HG03025 (cell line): Measurements from ENCODE around the gene NADSYN1.
A peak's percentile ranks its signal among the peaks of the same experiment; 100 is the strongest.

Source experiments
- ATAC-seq: cut with Tn5 transposase; IDR thresholded peaks from one replicate; pipeline ENCODE4 v1.9.1; 2021; ENCODE audit warnings: mild to moderate bottlenecking, moderate library complexity; ENCODE audit not compliant: unreplicated experiment, low FRiP score

Gene NADSYN1

DNA sequence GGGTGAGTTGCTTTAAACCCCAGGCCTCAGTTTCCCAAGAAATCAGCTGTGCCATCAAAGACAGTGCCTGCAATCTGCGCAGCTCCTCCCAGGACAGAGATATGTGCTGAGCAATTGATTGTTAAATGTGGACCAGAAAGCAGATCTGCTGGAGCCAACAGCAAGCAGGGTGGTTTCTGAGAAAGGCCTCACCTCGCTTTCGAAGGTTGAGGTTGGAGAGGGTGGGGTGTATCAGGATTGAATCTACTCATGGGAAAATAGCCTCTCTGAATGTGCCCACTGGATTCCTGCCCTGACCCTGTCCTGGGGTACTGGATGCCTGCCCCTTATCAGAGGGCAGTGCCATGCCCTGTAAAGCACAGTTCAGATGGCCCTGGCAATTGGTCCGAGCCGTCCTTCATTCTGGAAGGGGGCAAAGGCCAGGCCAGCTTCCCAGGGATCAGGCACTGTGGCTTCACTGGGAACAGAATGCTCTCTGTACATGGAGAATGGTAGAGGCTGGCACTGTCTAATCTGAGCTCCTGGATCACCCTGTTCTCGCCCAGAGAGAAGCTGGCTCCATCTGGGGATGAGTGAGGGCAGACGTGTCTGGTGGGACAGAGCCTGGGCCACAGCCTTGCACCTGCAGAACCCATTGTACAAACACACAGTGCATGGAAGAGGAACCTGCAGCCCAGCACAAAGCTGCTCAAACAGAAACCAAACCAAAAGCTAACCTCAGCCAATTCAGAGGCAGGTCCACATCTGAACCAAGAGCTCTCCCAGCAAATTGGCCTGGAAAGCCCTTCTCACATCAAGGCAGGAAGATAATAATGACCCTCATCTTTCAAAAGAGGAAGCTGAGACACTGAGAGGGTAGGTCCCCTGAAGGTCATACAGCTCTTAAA lies 20.0 kb upstream of the NADSYN1 start:
- ATAC-seq = no peak

DNA sequence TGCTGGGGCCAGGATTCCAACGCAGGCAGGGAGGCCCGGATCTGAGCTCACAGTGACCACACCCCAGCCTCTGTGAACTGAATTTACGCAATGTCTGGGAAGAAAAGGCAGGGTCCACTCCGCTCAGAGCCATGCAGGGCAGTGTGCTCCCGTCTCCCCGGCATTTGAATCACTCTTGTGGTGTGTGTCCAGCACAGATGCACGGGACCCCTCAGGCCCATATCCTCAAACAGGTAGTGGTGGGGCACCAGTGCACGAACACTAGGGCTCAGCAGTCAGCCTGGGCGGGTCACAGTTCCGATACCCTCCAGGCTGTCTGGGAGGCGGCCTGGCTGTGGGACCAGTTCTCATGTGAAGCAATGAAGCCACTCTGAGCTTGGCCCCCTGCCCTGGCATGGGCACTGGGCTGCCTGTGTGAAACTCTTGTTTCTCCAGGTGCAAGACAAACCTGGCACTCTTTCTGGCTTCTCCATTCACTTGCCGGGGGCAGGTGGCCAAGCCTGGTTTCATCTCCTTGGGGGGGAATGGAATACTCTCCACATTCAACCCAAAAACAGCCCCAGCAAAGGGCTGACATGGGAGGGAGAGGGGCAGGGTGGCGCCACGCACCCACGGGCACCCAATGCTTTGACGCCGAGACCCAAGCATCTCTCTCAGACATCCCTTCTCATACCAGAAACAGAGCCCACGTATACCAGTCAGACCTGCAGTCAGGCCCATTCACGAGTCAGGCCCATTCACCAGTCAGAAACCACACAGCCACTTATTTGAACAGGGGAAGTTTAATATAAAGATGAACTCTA lies 19.2 kb upstream of the NADSYN1 start:
- ATAC-seq = no peak

DNA sequence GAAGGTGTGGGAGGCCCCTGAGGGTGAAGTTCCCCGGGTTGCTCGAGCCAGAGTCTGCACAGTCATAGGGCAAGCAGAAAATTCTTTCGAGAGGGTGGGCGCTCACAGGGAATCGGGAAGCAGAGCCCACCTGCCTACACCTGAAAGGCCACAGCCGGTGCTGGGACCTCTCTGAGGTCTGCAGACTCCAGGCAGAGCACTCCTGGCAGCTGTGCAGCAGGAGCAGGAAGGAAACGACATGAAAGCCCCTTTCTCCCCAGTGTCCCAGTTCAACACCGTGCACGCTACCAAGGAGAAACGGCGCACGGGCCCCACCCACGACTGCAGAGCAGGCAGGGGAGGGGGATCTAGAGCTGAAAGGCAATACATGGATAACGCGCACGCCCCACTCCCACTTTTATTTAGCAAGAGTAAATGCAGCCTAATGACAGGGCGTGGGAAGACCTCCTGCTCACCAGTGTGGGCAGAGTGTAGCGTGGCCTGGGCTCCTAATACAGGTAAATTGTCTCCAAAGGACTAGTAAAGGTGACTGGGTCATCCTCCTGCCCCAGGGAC lies 18.4 kb upstream of the NADSYN1 start:
- no peak for ATAC-seq

DNA sequence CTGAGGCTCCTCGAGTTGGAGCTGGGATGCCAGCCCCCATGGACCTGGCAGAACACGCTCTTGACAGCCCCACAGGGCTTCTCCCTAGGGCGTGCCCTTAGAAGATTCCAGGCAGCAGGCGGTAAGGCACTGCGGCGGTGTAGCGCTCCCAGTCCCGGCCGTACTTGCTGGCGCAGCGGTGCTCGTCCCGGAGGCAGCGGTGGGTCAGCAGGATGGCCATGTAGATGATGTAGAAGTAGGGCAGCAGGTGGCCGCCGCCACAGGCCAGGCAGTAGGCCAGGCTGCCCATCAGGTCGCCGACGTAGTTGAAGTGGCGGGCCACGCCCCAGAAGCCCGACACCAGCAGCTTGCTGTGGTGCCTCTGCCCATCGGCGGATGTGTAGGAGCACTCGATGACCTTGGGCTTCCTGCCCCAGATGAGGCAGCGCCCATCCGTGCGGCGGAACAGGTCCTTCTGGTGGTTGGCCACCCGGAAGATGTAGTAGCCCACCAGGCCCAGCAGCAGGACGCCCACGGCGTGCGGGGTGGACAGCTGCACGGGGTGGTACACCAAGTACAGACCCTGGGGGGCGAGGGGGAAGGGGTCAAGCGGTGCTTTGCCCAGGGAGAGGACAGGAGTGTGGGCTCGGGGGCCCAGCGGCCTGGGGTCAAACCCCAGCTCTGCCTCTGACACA lies 17.6 kb upstream of the NADSYN1 start:
- no peak for ATAC-seq

DNA sequence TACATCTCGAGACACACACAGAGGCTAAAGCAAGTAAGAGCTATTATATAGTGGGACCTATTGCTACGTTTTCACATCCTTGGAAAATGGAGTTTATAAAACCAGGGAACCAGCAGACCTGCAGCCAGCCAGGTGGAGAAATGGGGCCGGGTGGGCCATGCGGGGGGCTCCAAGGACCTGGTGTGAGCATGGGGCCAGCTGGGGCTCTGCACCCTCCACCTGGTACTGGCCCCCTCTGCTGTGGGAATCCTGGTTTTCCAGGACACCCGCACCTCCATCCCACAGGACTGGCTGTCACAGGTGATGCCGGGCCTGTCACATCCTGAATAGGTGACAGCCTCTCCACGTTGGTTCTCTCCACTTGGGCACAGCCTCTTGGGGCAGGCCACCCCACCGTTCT lies 16.1 kb upstream of the NADSYN1 start:
- ATAC-seq = no peak

DNA sequence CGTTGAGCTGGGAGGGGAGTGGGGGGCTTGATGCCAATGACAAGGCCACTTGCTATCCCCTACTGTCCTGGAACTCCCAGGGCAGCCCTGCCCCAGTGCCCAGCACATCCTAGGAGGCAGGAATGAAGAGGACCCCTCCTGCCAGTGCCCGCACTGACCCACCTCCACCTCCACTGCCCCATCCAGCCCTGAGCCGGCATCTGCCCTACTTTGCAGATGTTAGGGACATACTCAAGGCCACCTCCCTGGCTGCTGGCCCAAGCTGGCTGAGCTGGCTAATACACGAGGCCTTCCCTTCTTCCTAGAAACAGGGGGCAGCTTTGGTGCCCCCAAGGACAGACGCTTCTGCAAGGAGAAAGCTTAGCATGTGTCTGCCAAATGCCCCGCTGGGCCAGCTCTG lies 15.6 kb upstream of the NADSYN1 start:
- ATAC-seq = no peak

DNA sequence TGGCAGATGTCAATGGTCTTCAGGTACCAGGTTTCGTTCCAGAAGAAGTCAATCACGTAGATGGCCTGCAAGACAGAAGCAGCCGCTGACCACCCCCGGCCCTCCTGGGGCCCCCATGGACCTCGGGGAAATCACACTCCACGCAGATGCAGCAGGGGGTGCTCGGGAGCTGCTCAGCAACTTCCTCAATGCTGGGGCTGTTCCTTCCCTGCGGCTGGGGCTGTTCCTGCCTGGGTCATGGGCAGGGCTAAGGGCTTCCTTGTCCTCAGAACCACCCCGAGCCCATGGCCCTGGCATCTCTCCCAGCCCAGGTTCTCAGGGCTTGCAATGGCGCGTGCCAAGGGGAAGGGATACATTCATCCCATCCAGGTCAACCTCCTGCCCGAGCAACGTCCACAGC lies 15.1 kb upstream of the NADSYN1 start:
- no peak for ATAC-seq

DNA sequence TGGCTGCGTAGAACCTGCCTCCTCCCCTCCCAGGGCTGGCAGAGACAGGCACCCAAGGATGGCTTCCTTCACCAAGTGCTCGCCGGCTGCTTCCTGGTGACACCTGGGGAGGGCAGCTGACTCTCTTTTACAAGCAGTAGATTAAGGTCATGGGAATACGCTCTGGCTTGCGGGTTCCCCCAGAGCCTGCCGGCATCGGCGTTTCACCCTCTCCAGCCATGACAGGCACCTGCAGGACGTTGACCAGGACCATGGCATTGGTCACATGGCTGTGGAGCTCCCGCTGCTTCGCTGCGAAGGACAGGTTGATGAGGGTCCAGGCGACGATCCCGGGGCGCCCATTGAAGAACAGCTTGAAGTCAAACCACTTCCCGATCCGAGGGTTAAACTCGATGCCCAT lies 14.4 kb upstream of the NADSYN1 start:
- no peak for ATAC-seq

DNA sequence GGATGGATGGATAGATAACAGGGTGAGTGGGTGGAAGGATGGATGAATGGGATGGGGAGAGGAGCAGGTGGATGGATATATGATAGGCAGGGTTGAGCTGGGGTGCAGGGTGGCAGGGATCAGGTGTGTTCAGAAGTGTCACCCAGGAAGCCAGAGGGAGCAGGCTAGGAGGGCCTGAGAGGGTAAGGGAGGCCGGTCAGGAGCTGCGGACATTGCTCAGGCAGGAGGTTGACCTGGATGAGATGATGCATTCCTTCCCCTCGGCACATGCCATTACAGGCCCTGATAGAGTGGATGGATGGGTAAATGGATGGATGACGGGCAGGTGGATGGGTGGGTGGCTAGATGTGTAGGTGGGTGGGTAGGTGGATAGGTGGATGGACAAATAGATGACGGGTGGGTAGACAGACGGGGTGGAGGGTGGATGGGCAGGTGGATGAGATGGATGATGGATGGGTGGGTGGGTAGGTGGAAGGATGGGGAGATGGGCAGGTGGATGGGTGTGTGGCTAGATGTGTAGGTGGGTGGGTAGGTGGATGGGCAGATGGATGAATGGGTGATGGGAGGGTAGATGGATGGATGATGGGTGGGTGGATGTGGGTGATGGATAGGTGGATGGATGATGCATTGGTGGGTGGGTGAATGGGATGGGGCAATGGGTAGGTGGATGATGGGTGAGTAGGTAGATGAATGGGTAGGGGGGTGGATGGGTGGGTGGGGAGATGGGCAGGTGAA lies 12.8 kb upstream of the NADSYN1 start:
- no peak for ATAC-seq

DNA sequence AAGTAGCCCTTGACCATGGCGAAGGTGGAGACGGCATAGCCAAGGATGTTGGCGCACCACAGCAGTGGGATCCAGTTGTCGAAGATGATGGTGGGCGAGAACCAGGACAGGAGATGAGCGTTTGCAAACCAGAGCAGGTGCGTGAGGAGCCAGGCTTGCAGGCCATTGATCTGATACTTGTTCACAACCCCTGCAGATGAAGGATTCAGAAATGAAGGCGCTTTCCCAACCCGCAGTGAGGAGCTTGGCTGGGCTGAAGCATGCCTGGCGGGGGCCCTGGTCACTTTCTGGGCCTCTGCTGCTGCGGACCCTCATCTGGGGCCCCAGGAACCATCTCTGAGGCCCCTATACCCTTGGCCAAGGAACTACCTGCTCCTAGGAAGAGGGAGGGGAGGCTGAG lies 11.8 kb upstream of the NADSYN1 start:
- ATAC-seq = no peak

DNA sequence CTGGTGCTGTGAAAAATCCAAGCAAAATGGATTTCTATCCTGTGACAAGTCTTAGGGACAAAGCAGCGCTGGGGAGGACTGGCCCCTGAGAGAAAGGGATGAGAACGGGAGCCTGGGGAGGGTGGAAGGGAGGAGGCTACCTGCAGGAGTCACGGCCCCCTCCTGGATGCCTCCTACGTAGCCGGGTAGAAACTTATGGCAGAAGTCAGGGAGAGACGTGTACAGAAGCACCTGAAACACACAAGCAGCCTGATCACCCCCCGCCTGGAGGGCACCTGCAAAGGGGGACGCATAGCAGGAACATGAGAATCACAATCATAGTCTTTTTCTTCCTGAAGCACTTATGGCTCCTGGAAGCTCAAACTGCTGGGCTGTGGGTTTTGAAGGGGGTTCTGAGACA lies 10.9 kb upstream of the NADSYN1 start:
- no peak for ATAC-seq

DNA sequence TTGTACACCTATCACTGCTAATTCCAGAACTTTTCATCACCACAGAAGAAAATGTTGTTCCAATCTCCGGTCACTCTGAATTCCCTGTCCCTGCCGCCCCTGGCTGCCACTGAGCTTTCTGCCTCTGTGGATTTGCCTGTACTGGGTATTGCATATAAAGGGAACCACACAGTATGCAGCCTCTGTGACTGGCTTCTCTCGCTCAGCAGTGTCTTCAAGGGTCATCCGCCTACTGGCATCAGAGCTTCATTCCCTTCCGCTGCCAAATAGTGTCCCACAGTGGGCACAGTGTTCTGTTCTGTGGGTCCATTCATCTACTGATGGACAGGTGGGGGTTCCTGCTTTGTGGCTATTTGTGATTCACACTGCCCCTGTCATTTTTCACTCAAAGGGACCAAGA lies 10.1 kb upstream of the NADSYN1 start:
- no peak for ATAC-seq

DNA sequence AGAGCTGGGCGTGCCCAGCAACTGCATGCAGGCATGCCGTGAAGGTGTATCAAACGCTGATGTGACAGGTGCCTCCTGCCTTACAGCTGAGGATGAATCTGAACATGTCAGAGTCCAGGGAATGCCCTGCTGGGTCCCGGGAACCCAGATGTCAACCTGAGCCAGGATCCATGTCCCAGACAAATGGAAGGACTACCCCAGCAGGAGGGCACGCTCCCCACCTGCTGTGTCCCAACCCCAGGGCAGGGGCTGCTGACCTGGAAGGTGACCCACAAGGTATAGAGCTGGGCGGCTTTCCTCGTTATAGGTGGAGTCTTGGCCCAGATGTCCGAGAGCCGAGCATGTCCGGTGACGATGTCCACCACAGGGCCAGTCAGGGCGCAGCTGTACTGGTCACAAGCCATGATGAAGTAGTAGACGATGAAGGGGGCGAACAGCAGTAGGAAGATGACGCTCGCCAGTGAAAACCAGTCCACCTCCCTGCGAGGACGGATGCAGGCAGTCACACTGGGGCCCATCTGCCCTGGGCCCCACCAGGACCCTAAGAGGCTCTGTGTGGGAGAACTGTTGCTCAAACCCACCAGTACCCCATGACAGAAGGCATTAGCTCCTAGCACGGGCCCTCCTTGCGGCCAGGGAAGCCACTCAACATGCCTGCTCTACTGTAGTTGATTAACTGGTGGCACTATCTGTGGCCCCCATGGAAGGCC lies 9.1 kb upstream of the NADSYN1 start:
- no peak for ATAC-seq

DNA sequence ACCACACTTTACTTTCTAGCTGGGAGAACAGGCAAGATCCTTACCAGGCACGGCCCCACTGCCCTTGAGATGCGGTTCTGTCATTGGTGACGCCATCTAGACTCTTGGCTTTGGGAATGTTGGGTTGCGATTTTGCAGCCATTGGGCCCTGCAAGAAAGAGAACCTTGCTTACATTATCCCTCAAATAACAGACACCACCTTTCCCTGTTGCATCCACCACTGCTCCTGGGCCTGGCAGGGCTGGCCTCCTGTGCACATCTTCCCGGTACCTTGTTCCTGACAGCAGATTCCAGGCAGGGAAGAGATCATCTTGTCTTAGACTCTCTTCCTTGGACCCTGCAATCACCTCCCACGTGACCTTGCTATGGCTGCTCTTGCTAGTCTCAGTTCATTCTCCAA lies 8.2 kb upstream of the NADSYN1 start:
- ATAC-seq = no peak

DNA sequence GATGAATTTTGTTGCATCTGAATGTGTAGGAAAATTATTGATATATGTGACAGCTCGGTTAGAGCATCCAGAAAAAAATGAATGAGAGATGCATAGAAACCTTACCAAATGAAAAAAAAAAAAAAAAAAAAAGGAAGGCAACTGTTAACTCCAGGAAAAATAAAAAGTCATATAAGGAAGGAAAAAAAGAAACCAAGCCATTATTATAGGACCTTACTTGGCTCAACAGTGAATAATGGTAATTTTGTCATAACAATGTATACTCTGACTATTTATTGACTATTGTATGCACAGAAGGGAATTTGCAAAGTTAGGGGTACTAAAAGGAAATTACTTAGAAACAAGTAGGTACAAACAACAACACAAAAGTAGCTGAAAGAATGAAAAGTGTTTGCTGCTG lies 6.9 kb upstream of the NADSYN1 start:
- no peak for ATAC-seq

DNA sequence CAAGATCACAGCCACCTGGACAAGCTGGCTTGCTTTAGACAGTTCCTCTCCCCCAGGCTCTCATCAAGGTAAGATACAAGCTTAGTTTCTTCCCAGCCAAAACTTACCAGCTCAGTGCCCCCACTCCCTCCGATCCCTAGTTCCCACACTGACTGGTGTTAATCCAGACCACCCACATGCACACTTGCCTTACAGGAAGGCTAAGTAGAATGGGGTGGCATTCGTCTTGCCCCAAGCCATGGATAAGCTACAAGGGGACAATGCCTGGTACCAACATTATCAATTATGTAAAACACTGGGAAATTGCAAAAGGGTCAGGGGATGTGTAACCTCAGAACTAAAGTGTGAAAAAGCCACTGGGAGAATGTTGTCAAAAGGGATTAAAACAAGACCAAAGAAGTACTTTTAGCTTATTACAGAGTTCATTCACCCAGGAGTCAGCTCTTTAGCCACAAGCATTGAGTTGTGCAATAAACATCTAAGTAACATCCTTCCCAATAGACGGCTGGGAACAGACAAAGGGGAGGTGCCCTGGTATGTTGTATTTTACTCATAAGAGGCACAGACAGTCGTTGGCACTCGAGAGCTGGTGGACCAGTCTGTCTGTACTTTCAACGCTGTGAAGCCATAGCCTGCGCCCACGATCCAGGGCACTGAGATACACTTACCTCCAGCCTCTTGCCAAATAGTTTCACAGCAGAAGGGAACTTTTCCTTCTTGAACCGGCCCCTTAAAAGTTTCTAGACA lies 5.9 kb upstream of the NADSYN1 start:
- ATAC-seq = no peak

DNA sequence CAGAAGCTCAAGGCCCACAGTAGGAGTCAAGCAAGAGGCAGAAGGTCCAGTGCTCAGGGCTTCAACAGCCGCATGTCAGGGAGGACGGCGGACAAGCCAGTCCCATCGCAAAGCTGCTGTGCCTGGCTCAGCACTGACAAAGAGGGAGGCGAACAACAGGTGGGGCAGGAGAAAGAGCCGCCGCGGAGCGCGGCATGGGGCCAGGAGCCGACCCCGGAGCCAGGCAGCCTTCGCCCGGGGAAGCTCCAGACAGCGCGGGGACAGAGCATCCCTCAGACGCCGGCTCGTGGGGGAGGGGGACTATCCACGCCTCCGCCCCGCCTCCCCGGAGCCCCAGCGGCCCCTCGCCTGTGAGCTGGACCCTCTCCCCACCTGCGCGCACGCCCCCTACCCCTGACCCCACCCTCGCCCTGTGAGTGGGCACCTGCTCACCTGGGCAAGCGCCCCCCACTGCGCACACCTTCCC lies 5.2 kb upstream of the NADSYN1 start:
- ATAC-seq = no peak

DNA sequence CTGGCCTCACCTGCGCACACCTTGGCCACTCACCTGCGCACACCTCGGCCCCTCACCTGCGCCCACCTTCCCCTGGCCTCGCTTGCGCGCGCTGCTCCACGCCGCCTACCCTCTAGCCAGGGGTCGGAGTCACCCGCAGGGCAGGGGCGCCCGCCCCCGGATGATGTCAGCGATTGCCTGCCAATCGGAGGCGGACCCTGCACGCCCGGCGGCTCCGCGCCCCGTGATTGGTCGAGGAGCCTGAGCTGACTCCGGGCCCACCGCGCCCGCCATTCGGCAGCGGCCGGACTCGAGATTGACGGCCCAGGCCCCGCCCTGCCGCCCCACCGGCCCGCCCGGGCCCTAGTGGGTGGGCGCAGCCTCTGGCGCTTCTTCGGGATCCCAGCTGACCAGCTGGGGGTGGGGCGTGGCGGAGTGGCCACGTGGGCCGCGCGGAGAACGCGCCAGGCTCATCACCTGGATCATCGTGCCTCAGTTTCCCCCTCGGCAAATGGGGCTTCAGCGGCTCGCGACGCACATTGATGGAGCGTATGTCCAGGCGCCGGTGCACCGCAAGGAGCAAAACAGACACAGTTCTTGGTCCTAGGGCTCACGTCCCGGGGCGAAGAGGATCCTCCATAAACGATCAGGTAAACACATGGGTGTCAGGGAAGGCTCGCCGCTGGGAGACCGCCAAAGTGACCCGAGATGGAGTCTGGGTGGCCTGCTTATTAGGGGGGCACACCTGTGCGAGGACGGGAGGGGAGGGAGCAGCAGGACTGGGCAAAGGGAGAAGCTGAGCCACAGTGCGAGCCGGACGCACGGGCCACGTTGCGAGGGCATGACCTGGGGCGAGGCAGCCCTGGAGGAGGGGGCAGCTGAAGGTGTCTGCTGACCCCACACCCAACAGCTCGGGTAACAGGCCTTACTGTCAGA lies 4.5 kb upstream of the NADSYN1 start, which contains the start of gene DHCR7:
DHCR7 (minus strand) TSS at position 137 of the 915 bp plus-strand sequence. CDS start 3,441 bp downstream, outside the sequence.
- peak; percentile 73 for ATAC-seq
